ENCODE measurements around the gene TADA2B. TPM values are rescaled to one million over a fixed set of nuclear protein-coding genes. Genes with fewer than 3 reads are reported as not detected.
A peak's percentile ranks its signal among the peaks of the same experiment; 100 is the strongest.

Gene TADA2B
- total RNA-seq, 1 experiment from 2014 or later: 29.5 TPM

- H3K9me3 Mint-ChIP-seq (ENCODE audit: unreplicated experiment): no peaks in the 10 kb centered on the region
- ChIA-PET CTCF (interaction anchor here (0.6 to 2.3 kb wide), 3 partner anchors 22 to 70 kb away, joined by 3 to 9 read pairs (median 3); no protein-coding TSS in a partner anchor), POLR2A (interaction anchor here (3.3 to 7.6 kb wide), 3 partner anchors 9 to 22 kb away, joined by 8 to 62 read pairs (median 51); no protein-coding TSS in a partner anchor)
- H3K4me1 Mint-ChIP-seq (ENCODE audit: insufficient read depth, unreplicated experiment): peaks cover 35% of the 10 kb centered on the region
- no TSS peak for BruUV-seq (replicated peaks)
- peaks cover 73% of the 10 kb centered on the region for H3K36me3 Mint-ChIP-seq (ENCODE audit: insufficient read depth, unreplicated experiment)
- no peaks in the 10 kb centered on the region for H3K27me3 Mint-ChIP-seq (ENCODE audit: insufficient read depth, unreplicated experiment)
- TF ChIP-seq, protein P1, sequence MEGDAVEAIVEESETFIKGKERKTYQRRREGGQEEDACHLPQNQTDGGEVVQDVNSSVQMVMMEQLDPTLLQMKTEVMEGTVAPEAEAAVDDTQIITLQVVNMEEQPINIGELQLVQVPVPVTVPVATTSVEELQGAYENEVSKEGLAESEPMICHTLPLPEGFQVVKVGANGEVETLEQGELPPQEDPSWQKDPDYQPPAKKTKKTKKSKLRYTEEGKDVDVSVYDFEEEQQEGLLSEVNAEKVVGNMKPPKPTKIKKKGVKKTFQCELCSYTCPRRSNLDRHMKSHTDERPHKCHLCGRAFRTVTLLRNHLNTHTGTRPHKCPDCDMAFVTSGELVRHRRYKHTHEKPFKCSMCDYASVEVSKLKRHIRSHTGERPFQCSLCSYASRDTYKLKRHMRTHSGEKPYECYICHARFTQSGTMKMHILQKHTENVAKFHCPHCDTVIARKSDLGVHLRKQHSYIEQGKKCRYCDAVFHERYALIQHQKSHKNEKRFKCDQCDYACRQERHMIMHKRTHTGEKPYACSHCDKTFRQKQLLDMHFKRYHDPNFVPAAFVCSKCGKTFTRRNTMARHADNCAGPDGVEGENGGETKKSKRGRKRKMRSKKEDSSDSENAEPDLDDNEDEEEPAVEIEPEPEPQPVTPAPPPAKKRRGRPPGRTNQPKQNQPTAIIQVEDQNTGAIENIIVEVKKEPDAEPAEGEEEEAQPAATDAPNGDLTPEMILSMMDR (IDR thresholded peaks at IDR 0.05; ENCODE audit: unreplicated experiment): no peak
- intact Hi-C loops (cut with micrococcal nuclease): no loop called here
- no peak overlapping the region for H3K4me3 Mint-ChIP-seq (ENCODE audit: unreplicated experiment)
- peak overlapping the region; percentile 80 for H3K27ac Mint-ChIP-seq (ENCODE audit: low read depth, unreplicated experiment)
- DNase-seq (ENCODE audit: unreplicated experiment): no peak
Measured at GRCh38 chr4:7000421-7001176, 42.6 kb upstream of the TADA2B start.

- POLR2A ChIA-PET: interaction anchor here (3.3 to 7.6 kb wide), 3 partner anchors 10 to 21 kb away, joined by 8 to 62 read pairs (median 51); no protein-coding TSS in a partner anchor
Measured at GRCh38 chr4:7001271-7001670, 41.9 kb upstream of the TADA2B start.

DNA sequence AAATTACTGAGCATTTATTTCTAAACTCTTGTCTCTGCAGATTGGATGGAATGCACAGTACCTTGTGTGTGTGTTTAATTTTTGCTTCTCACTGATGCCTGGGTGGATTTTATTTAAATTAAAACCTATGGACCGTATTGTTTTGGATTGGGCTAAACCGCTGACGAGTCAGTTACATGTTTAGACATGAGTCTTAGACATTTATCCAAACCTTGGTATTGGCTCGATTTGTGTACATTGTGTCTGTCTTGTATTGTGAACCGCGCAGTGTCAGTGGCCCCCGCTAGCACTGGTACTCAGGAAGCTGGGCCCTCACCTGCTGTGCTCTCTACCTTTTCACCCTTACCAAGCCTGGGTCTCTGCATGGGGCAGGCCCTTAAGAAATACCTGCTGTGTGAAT, 40.8 kb upstream of the TADA2B start:
- Mint-ChIP-seq H3K4me3 (ENCODE audit: unreplicated experiment) (no peak overlapping the region), H3K27ac (ENCODE audit: low read depth, unreplicated experiment) (peak overlapping the region; percentile 18), H3K4me1 (ENCODE audit: insufficient read depth, unreplicated experiment) (peaks cover 35% of the 10 kb centered on the region), H3K9me3 (ENCODE audit: unreplicated experiment) (no peaks in the 10 kb centered on the region), H3K36me3 (ENCODE audit: insufficient read depth, unreplicated experiment) (peaks cover 66% of the 10 kb centered on the region), H3K27me3 (ENCODE audit: insufficient read depth, unreplicated experiment) (no peaks in the 10 kb centered on the region)
- BruUV-seq (replicated peaks): no TSS peak
- TF ChIP-seq, protein P1 (IDR thresholded peaks at IDR 0.05; ENCODE audit: unreplicated experiment): no peak
- intact Hi-C loops (cut with micrococcal nuclease): no loop called here
- POLR2A ChIA-PET: interaction anchor here (4.5 to 7.6 kb wide), 3 partner anchors 11 to 66 kb away, joined by 47 to 62 read pairs (median 49); partner anchors contain the start of genes GRPEL1 and TADA2B
- CTCF ChIA-PET: no interaction called here
- no peak for DNase-seq (ENCODE audit: unreplicated experiment)

More at GRCh38 chr4:7001271-7001670, 41.9 kb upstream of the TADA2B start:
- Mint-ChIP-seq H3K36me3 (ENCODE audit: insufficient read depth, unreplicated experiment) (peaks cover 68% of the 10 kb centered on the region), H3K4me1 (ENCODE audit: insufficient read depth, unreplicated experiment) (peaks cover 35% of the 10 kb centered on the region), H3K9me3 (ENCODE audit: unreplicated experiment) (no peaks in the 10 kb centered on the region), H3K4me3 (ENCODE audit: unreplicated experiment) (no peak overlapping the region), H3K27me3 (ENCODE audit: insufficient read depth, unreplicated experiment) (no peaks in the 10 kb centered on the region), H3K27ac (ENCODE audit: low read depth, unreplicated experiment) (peak overlapping the region; percentile 80)
- TF ChIP-seq, protein P1 (IDR thresholded peaks at IDR 0.05; ENCODE audit: unreplicated experiment): no peak
- CTCF ChIA-PET: interaction anchor here (0.6 kb wide), 1 partner anchor 23 kb away, joined by 3 read pairs; no protein-coding TSS in a partner anchor
- intact Hi-C loops (cut with micrococcal nuclease): no loop called here
- BruUV-seq (replicated peaks): no TSS peak
- no peak for DNase-seq (ENCODE audit: unreplicated experiment)

DNA sequence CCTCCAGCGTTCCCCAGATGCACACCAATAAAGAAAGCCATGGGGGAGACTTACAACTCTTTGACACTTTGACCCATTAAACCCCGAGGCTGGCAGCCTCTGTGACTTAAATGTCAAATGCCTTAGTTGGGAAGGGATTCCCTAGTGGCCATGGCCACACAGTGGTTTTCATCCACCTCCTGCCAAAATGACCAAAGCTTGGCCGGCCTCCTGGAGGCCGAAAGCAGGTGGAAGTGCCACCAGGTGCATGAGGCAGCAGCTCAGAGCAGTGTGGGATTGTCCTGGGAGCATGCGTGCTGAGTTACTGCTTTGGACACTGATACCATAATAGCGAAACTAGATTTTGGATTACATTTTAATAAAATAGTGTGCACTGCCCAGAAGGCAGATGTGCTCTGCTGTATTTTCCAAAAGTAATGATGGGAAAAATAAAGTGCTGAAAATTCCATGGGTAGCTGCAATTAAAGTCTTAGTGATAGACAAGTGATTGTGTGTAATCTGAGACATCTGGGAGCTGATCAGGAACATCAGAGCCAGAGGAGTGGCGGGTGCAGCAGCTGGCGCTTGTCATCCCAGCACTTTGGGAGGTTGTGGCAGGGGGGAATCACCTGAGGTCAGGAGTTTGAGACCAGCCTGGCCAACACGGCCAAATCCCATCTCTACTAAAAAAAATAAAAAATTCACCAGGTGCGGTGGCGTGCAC, 39.8 kb upstream of the TADA2B start:
- peaks cover 76% of the 10 kb centered on the region for H3K36me3 Mint-ChIP-seq (ENCODE audit: insufficient read depth, unreplicated experiment)
- H3K4me1 Mint-ChIP-seq (ENCODE audit: insufficient read depth, unreplicated experiment): peaks cover 40% of the 10 kb centered on the region
- POLR2A ChIA-PET: interaction anchor here (0.8 to 7.6 kb wide), 12 partner anchors 12 to 330 kb away, joined by 3 to 68 read pairs (median 8); partner anchors contain the start of genes GRPEL1, TADA2B and TBC1D14
- peak overlapping the region; percentile 98 for H3K27ac Mint-ChIP-seq (ENCODE audit: low read depth, unreplicated experiment)
- BruUV-seq (replicated peaks): no TSS peak
- peak overlapping the region; percentile 72 for H3K4me3 Mint-ChIP-seq (ENCODE audit: unreplicated experiment)
- H3K27me3 Mint-ChIP-seq (ENCODE audit: insufficient read depth, unreplicated experiment): no peaks in the 10 kb centered on the region
- H3K9me3 Mint-ChIP-seq (ENCODE audit: unreplicated experiment): no peaks in the 10 kb centered on the region
- intact Hi-C loops (cut with micrococcal nuclease): no loop called here
- TF ChIP-seq, protein P1 (IDR thresholded peaks at IDR 0.05; ENCODE audit: unreplicated experiment): no peak
- no peak for DNase-seq (ENCODE audit: unreplicated experiment)
- CTCF ChIA-PET: interaction anchor here (0.6 to 1.8 kb wide), 7 partner anchors 19 to 799 kb away, joined by 3 to 9 read pairs (median 5); no protein-coding TSS in a partner anchor
